Epithelial cell of proximal tubule (primary cell): ENCODE data around the gene CNEP1R1. TPM values are rescaled to one million over a fixed set of nuclear protein-coding genes. Genes with fewer than 3 reads are reported as not detected.

Source experiments
- DNase-seq: peaks from one replicate; pipeline ENCODE4 v3.0.0-alpha.2; 2011; ENCODE audit warnings: low read depth
- H3K4me3 ChIP-seq: 2 replicates; pipeline ENCODE4 v1.5.1; 2011; ENCODE audit warnings: low read depth, mild to moderate bottlenecking, low read length
- CTCF ChIP-seq: conservative IDR thresholded peaks from 2 replicates; pipeline ENCODE4 v1.5.1; 2012; ENCODE audit warnings: low read depth, mild to moderate bottlenecking, low read length
- total RNA-seq: library from RNA; depleted of rRNA; stranded (reverse); fragments of >200 nt; gene quantifications from 2 replicates; pipeline ENCODE4 v1.2.3, GENCODE V29; 2015

The CNEP1R1 gene
- total RNA-seq, 1 donor from 2014 or later = 13.1 TPM

- TF ChIP-seq CTCF = no peak
- no peak for DNase-seq
- no peak overlapping the region for H3K4me3 ChIP-seq
These were observed 54.5 kb downstream of the CNEP1R1 start for GRCh38 chr16:50079397-50080140.

GRCh38 chr16:50081428-50082018 is 56.5 kb downstream of the CNEP1R1 start:
- H3K4me3 ChIP-seq = no peak overlapping the region
- no peak for DNase-seq
- TF ChIP-seq CTCF = no peak

- no peak overlapping the region for H3K4me3 ChIP-seq
- no peak for DNase-seq
- TF ChIP-seq CTCF = no peak
These were observed 59.0 kb downstream of the CNEP1R1 start for GRCh38 chr16:50083996-50084395.

GRCh38 chr16:50086176-50086575 is 61.2 kb downstream of the CNEP1R1 start:
- no peak overlapping the region for H3K4me3 ChIP-seq
- DNase-seq = no peak
- no peak for TF ChIP-seq CTCF

Other genes starting within 250 kb of the CNEP1R1 start
- gene ZNF423, start 169.1 kb upstream of the CNEP1R1 start, total RNA-seq = 0.22 and 0.69 TPM in 2 replicates
- 18.3 and 25.8 TPM in 2 replicates for gene HEATR3, start 40.7 kb downstream of the CNEP1R1 start, total RNA-seq
- gene TENT4B, start 128.1 kb downstream of the CNEP1R1 start, total RNA-seq = 7.7 and 9.4 TPM in 2 replicates
- 17.0 and 33.4 TPM in 2 replicates for gene ADCY7, start 241.3 kb downstream of the CNEP1R1 start, total RNA-seq